Cardiac muscle cell (in vitro differentiated cells and primary cell): ENCODE data around the gene GALNT14. TPM values are rescaled to one million over a fixed set of nuclear protein-coding genes. Genes with fewer than 3 reads are reported as not detected.
"Not testable (repeated sequence)": the region's sequence is repeated elsewhere in the genome, so short reads cannot be mapped to it uniquely, and the experiment has no call there.

Experiments used
- DNase-seq, 2 donors: peaks; one replicate each; pipeline versions ENCODE4 v3.0.0 to v3.0.0-alpha.2; 2010 to 2017; ENCODE audit warnings: low read depth in 1 of 2, low spot score in 1 of 2
- H3K27ac ChIP-seq: fragments of 200-600 bp; sonication (generic); 2 replicates; pipeline ENCODE4 v1.5.1; 2016
- H3K27me3 ChIP-seq: fragments of 200-600 bp; sonication (generic); 2 replicates; pipeline ENCODE4 v1.6.0; 2016; ENCODE audit warnings: control low read depth
- H3K36me3 ChIP-seq: fragments of 200-600 bp; sonication (generic); 2 replicates; pipeline ENCODE4 v1.5.1; 2016; ENCODE audit warnings: control low read depth
- H3K4me1 ChIP-seq: fragments of 200-600 bp; sonication (generic); 2 replicates; pipeline ENCODE4 v1.8.1; 2017; ENCODE audit warnings: low read depth, mild to moderate bottlenecking, mixed run types
- H3K4me3 ChIP-seq: fragments of 200-600 bp; sonication (generic); 2 replicates; pipeline ENCODE4 v1.5.1; 2016; ENCODE audit warnings: mild to moderate bottlenecking
- H3K9me3 ChIP-seq: fragments of 200-600 bp; sonication (generic); 2 replicates; pipeline ENCODE4 v1.5.1; 2017; ENCODE audit warnings: low read depth, mild to moderate bottlenecking, control low read depth
- polyA plus RNA-seq: library from polyadenylated mRNA; unstranded; fragments of >200 nt; fragmentation: Nextera tagmentation; extraction: Ambion mirVana; gene quantifications from 2 replicates; pipeline ENCODE4 v1.2.1, GENCODE V29; 2016
- total RNA-seq: library from RNA; depleted of rRNA; stranded (reverse); fragments of >200 nt; gene quantifications from 2 replicates; pipeline ENCODE4 v1.2.3, GENCODE V29; 2016
- TF ChIP-seq, protein P1 (sequence below): IDR thresholded peaks from 2 replicates; pipeline ENCODE4 v1.5.1; 2012; ENCODE audit warnings: low read depth, mild to moderate bottlenecking, low read length

The GALNT14 gene
- total and polyA plus RNA-seq, 2 experiments from 2014 or later: 0.84 to 1.1 TPM

DNA sequence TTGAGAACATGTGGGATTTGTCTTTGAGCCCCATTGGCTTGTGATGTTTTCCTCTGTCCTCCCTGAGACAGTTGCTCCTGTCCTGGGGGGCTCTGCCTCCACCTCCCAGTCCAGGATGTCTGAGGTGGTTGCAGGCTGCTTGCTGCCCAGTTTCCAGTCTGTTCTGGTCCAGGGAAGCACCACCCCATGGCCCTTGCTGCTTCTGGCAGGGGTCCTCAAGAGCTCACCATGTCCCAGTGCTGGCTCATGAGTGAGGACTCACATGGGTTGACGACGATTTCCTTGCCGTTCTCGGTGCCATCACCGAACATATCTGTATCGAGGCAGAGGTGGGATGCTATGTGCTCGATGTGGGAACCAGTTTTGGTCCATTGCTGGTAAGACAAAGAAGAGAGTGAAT, 227.6 kb downstream of the GALNT14 start:
- Histone ChIP-seq H3K36me3 (no peaks in the 10 kb centered on the region), H3K4me1 (no peaks in the 10 kb centered on the region), H3K27me3 (no peaks in the 10 kb centered on the region), H3K27ac (no peak overlapping the region), H3K4me3 (no peak overlapping the region), H3K9me3 (no peaks in the 10 kb centered on the region)
- DNase-seq: no peak
- TF ChIP-seq, protein P1, sequence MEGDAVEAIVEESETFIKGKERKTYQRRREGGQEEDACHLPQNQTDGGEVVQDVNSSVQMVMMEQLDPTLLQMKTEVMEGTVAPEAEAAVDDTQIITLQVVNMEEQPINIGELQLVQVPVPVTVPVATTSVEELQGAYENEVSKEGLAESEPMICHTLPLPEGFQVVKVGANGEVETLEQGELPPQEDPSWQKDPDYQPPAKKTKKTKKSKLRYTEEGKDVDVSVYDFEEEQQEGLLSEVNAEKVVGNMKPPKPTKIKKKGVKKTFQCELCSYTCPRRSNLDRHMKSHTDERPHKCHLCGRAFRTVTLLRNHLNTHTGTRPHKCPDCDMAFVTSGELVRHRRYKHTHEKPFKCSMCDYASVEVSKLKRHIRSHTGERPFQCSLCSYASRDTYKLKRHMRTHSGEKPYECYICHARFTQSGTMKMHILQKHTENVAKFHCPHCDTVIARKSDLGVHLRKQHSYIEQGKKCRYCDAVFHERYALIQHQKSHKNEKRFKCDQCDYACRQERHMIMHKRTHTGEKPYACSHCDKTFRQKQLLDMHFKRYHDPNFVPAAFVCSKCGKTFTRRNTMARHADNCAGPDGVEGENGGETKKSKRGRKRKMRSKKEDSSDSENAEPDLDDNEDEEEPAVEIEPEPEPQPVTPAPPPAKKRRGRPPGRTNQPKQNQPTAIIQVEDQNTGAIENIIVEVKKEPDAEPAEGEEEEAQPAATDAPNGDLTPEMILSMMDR: no peak

DNA sequence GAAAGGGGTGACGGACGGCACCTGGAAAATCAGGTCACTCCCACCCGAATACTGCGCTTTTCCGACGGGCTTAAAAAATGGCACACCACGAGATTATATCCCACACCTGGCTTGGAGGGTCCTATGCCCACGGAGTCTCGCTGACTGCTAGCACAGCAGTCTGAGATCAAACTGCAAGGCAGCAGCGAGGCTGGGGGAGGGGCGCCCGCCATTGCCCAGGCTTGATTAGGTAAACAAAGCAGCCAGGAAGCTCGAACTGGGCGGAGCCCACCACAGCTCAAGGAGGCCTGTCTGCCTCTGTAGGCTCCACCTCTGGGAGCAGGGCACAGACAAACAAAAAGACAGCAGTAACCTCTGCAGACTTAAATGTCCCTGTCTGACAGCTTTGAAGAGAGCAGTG, 233.8 kb downstream of the GALNT14 start:
- H3K4me3 ChIP-seq, H3K36me3 ChIP-seq, H3K27me3 ChIP-seq, H3K27ac ChIP-seq, H3K4me1 ChIP-seq, DNase-seq, H3K9me3 ChIP-seq: not testable (repeated sequence)

DNA sequence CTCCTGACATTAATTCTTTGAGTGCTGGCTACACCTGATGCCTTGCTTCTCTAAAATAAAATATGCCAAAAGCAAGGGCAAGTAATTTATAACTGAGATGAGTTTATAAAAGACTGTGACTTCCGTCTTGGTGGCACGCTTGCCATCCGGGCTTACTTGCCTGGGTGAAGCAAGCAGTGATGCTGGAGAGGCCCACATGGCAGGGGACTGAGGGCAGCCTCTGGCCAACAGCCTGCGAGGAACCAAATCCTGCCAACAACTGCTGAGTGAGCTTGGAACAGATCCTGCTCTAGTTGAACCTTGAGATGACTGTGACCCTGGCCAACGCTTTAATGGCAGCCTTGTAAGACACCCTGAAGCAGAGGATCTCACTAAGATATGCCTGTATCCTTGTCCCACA, 234.9 kb downstream of the GALNT14 start:
- TF ChIP-seq, protein P1: no peak
- Histone ChIP-seq H3K36me3 (no peaks in the 10 kb centered on the region), H3K27ac (no peak overlapping the region), H3K4me3 (no peak overlapping the region), H3K4me1 (no peaks in the 10 kb centered on the region), H3K27me3 (no peaks in the 10 kb centered on the region), H3K9me3 (no peaks in the 10 kb centered on the region)
- no peak for DNase-seq

DNA sequence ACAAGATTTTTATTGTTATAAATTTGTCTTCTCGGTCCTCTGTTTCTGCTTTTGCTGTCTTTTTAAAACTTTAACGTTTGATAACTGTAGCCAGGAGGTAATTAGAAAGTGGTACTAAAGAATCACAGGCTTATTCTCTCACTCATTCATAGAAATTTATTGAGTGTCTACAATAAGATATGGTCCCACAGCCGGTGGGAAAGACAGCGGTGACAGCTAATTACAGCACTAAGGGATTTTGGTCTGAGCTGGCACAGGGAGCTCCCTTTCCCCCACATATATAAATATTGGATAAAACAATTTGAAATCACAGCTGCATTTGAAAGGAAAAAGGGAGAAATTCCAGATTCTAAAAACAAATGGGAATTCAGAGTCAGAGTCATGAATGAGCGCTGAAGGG, 237.9 kb downstream of the GALNT14 start:
- no peaks in the 10 kb centered on the region for H3K36me3 ChIP-seq
- H3K27me3 ChIP-seq: no peaks in the 10 kb centered on the region
- H3K4me3 ChIP-seq: no peak overlapping the region
- no peaks in the 10 kb centered on the region for H3K4me1 ChIP-seq
- TF ChIP-seq, protein P1: no peak
- H3K27ac ChIP-seq: no peak overlapping the region
- DNase-seq: no peak
- no peaks in the 10 kb centered on the region for H3K9me3 ChIP-seq

DNA sequence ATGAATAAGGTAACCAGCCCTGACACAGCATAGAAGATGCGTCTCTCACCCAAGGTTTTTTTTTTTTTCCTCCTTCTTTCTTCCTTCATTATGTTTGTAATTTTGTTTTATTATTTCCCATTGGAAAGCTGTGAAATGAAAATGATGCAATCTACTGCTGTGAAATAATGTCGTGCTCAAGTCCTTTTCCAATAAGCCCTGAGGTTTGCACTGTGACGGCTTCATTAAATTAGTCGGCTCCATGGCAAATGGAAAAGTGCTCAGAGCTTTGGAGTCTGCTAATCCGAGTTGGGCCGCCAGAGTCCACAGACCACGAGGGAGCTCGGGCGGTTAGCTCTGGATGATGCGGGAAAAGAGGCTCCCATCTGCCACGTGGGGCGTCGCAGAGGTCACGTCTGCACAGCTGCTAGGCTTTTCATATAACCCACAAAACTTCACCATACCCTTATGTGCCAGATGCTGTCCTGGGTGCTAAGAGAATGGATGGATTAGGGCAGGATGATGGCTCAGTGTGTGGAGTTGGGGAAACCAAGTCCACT, 238.7 kb downstream of the GALNT14 start:
- Histone ChIP-seq H3K36me3 (no peaks in the 10 kb centered on the region), H3K27ac (no peak overlapping the region), H3K4me1 (no peaks in the 10 kb centered on the region), H3K9me3 (no peaks in the 10 kb centered on the region), H3K27me3 (no peaks in the 10 kb centered on the region), H3K4me3 (no peak overlapping the region)
- TF ChIP-seq, protein P1: no peak
- DNase-seq: no peak

DNA sequence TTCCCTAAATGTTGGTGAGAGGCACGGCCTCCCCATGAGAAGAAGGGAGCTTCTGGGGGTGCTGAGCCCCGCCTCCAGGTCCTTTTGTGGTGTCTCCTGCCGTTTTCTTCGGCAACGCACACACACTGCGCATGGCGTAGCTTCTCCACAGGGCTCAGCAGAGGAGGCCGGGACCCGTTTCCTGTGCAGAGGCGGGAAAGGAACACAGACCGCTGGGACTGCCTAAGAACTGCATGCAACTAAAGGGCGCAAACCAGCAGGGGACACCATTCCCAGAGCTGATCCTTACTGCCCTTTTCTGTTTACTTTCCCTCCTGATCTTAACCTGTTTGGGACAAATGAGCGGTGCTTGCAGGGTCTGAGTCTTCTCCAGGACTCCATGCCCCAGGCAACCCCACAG, 240.7 kb downstream of the GALNT14 start:
- Histone ChIP-seq H3K36me3 (no peaks in the 10 kb centered on the region), H3K27ac (no peak overlapping the region), H3K4me1 (no peaks in the 10 kb centered on the region), H3K27me3 (no peaks in the 10 kb centered on the region), H3K9me3 (no peaks in the 10 kb centered on the region), H3K4me3 (no peak overlapping the region)
- TF ChIP-seq, protein P1: no peak
- DNase-seq: no peak
